Peyer's patch (tissue), 4 donors: ENCODE measurements around the gene TGM5. TPM values are rescaled to one million over a fixed set of nuclear protein-coding genes. Genes with fewer than 3 reads are reported as not detected.

Source experiments
- DNase-seq, 3 donors: peaks; one replicate each; pipeline ENCODE4 v3.0.0-alpha.2; 2017 to 2019
- H3K27ac ChIP-seq, 4 donors: fragments of 200-600 bp; sonication (generic); one replicate each; pipeline ENCODE4 v1.5.1; 2016 to 2019
- H3K27me3 ChIP-seq, 2 donors: fragments of 200-600 bp; sonication (generic); one replicate each; pipeline ENCODE4 v1.5.1; 2019
- H3K36me3 ChIP-seq, 3 donors: fragments of 200-600 bp; sonication (generic); one replicate each; pipeline ENCODE4 v1.5.1; 2016 to 2019
- H3K4me1 ChIP-seq, 4 donors: fragments of 200-600 bp; sonication (generic); one replicate each; pipeline ENCODE4 v1.5.1; 2016 to 2019
- H3K4me3 ChIP-seq, 4 donors: fragments of 200-600 bp; sonication (generic); 1 replicate in 3 of 4; 2 replicates in 1 of 4; pipeline ENCODE4 v1.5.1; 2016 to 2019; ENCODE audit warnings: mild to moderate bottlenecking in 1 of 4
- H3K9me3 ChIP-seq, 4 donors: fragments of 200-600 bp; sonication (generic); one replicate each; pipeline ENCODE4 v1.5.1; 2016 to 2019; ENCODE audit warnings: mild to moderate bottlenecking in 1 of 4
- POLR2A ChIP-seq, 2 donors: fragments of 450-650 bp; IDR thresholded peaks; one replicate each; pipeline ENCODE4 v1.5.1; 2017; ENCODE audit warnings: antibody characterized with exemption in 2 of 2, mild to moderate bottlenecking in 2 of 2, moderate library complexity in 2 of 2
- small RNA-seq, 2 donors: library from RNA; depleted of rRNA; stranded (forward); fragments of <200 nt; gene quantifications; one replicate each; pipeline ENCODE3, GENCODE V24; 2016
- total RNA-seq, 4 donors: library from RNA; depleted of rRNA; stranded (reverse); fragments of >200 nt; gene quantifications; one replicate each; pipeline ENCODE4 v1.1.0, GENCODE V29; 2016
- TF ChIP-seq, protein P1 (sequence below), 6 experiments: fragments of 450-650 bp in 4 of 6; fragments of 200-600 bp in 2 of 6; sonication (generic) in 1 of 6; IDR thresholded peaks; one replicate each; pipeline ENCODE4 v1.5.1; 2017 to 2019; ENCODE audit warnings: antibody characterized with exemption in 6 of 6, mild to moderate bottlenecking in 3 of 6, moderate library complexity in 1 of 6

TGM5 gene
- total RNA-seq, 4 donors from 2014 or later = not detected

DNA sequence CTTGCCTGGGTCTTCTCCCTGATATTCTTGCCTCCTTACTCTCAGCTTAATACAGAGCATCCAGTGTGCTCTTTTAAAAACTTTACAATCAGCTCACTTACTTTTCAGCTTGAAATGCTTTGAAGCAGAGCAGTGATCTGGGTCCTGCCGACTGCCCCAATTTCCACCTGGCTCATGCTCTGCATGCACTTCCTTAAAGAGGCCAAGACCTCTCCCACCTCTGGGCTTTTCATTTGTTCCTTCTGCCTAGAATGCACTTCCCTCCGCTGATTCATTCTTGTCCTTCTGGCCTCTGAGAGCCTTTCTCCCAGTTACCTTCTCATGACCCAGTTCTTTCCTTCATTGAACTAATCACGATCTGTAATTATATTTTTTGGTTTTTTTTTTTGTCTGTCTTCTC is 83.5 kb downstream of the TGM5 start:
- no peak overlapping the region for H3K27ac ChIP-seq
- no peak for TF ChIP-seq POLR2A (IDR thresholded peaks at IDR 0.05)
- TF ChIP-seq, protein P1, sequence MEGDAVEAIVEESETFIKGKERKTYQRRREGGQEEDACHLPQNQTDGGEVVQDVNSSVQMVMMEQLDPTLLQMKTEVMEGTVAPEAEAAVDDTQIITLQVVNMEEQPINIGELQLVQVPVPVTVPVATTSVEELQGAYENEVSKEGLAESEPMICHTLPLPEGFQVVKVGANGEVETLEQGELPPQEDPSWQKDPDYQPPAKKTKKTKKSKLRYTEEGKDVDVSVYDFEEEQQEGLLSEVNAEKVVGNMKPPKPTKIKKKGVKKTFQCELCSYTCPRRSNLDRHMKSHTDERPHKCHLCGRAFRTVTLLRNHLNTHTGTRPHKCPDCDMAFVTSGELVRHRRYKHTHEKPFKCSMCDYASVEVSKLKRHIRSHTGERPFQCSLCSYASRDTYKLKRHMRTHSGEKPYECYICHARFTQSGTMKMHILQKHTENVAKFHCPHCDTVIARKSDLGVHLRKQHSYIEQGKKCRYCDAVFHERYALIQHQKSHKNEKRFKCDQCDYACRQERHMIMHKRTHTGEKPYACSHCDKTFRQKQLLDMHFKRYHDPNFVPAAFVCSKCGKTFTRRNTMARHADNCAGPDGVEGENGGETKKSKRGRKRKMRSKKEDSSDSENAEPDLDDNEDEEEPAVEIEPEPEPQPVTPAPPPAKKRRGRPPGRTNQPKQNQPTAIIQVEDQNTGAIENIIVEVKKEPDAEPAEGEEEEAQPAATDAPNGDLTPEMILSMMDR (IDR thresholded peaks at IDR 0.05) = no peak
- no peak for DNase-seq
- peaks cover 0 to 12% (median 3%) of the 10 kb centered on the region in 4 donors for H3K4me1 ChIP-seq
- H3K9me3 ChIP-seq = no peaks in the 10 kb centered on the region
- H3K4me3 ChIP-seq = no peak overlapping the region
- no peaks in the 10 kb centered on the region for H3K27me3 ChIP-seq
- H3K36me3 ChIP-seq = peaks cover 0 to 43% (median 0%) of the 10 kb centered on the region in 3 donors

Small RNAs within 50 kb of the gene (small RNA-seq; reads per million reads assigned to genes)
- 0 reads per million in 2 donors for gene RF00019

Other genes with a start within 250 kb of the TGM5 start
- 10 to 100 TPM; 23.8 to 56.9 (median 34.0) TPM for gene UBR1, start 160.9 kb downstream of the TGM5 start, total RNA-seq
- 10 to 100 TPM; 43.3 to 87.5 (median 57.0) TPM for gene TMEM62, start 133.3 kb downstream of the TGM5 start, total RNA-seq
- gene CCNDBP1, start 81.5 kb downstream of the TGM5 start, total RNA-seq = 10 to 100 TPM; 73.0 to 95.1 (median 83.5) TPM
- gene EPB42, start 45.9 kb downstream of the TGM5 start, total RNA-seq = not detected
- gene TGM7, start 35.3 kb upstream of the TGM5 start, total RNA-seq = not detected
- gene LCMT2, start 63.6 kb upstream of the TGM5 start, total RNA-seq = 1 to 10 TPM; 2.8 to 5.1 (median 3.6) TPM
- gene ZSCAN29, start 104.1 kb upstream of the TGM5 start, total RNA-seq = 10 to 100 TPM; 27.5 to 57.8 (median 29.1) TPM
- 10 to 100 TPM; 16.3 to 30.0 (median 23.4) TPM for gene TUBGCP4, start 104.2 kb upstream of the TGM5 start, total RNA-seq
- gene TP53BP1, start 226.2 kb upstream of the TGM5 start, total RNA-seq = 100 to 1,000 TPM in 1 of 4 donors, 10 to 100 TPM in 2, 1 to 10 TPM in 1; 9.3 to 163 (median 24.6) TPM